ENCODE data around the gene CCL25.
"Not testable (repeated sequence)": the region's sequence is repeated elsewhere in the genome, so short reads cannot be mapped to it uniquely, and the experiment has no call there.

CCL25 gene

GRCh38 chr19:8021374-8021773 lies 31.2 kb upstream of the CCL25 start:
- no peak for TF ChIP-seq CTCF (conservative IDR thresholded peaks at IDR 0.05; ENCODE audit: low read depth, low read length)
- H3K4me3 ChIP-seq (ENCODE audit: low read length) = no peak overlapping the region
- no peak for DNase-seq (ENCODE audit: low read depth)

- DNase-seq (ENCODE audit: low read depth) = no peak
- no peak overlapping the region for H3K4me3 ChIP-seq (ENCODE audit: low read length)
- TF ChIP-seq CTCF (conservative IDR thresholded peaks at IDR 0.05; ENCODE audit: low read depth, low read length) = no peak
Observed at GRCh38 chr19:8022275-8022674, 30.3 kb upstream of the CCL25 start.

- no peak for DNase-seq (ENCODE audit: low read depth)
- TF ChIP-seq CTCF (conservative IDR thresholded peaks at IDR 0.05; ENCODE audit: low read depth, low read length) = no peak
- H3K4me3 ChIP-seq (ENCODE audit: low read length) = no peak overlapping the region
Observed at GRCh38 chr19:8023371-8023770, 29.2 kb upstream of the CCL25 start.

GRCh38 chr19:8024256-8024655 lies 28.3 kb upstream of the CCL25 start:
- not testable (repeated sequence) for H3K4me3 ChIP-seq (ENCODE audit: low read length); DNase-seq (ENCODE audit: low read depth)

GRCh38 chr19:8025316-8025715 lies 27.2 kb upstream of the CCL25 start:
- no peak for DNase-seq (ENCODE audit: low read depth)
- H3K4me3 ChIP-seq (ENCODE audit: low read length) = no peak overlapping the region
- TF ChIP-seq CTCF (conservative IDR thresholded peaks at IDR 0.05; ENCODE audit: low read depth, low read length) = no peak

- no peak for DNase-seq (ENCODE audit: low read depth)
- H3K4me3 ChIP-seq (ENCODE audit: low read length) = no peak overlapping the region
- TF ChIP-seq CTCF (conservative IDR thresholded peaks at IDR 0.05; ENCODE audit: low read depth, low read length) = peak; percentile 7
Observed at GRCh38 chr19:8028951-8029491, 23.5 kb upstream of the CCL25 start.

GRCh38 chr19:8030960-8031359 lies 21.6 kb upstream of the CCL25 start:
- no peak overlapping the region for H3K4me3 ChIP-seq (ENCODE audit: low read length)
- no peak for DNase-seq (ENCODE audit: low read depth)
- TF ChIP-seq CTCF (conservative IDR thresholded peaks at IDR 0.05; ENCODE audit: low read depth, low read length) = no peak

- H3K4me3 ChIP-seq (ENCODE audit: low read length); DNase-seq (ENCODE audit: low read depth): not testable (repeated sequence)
Observed at GRCh38 chr19:8033287-8034177, 19.0 kb upstream of the CCL25 start.
